HL-60 (cell line): ENCODE results near the gene POFUT1.

Experiments
- GABPA ChIP-seq: IDR thresholded peaks from 2 replicates; pipeline ENCODE4 v1.6.1; 2012; ENCODE audit warnings: low read depth
- POLR2AphosphoS5 ChIP-seq: IDR thresholded peaks from 2 replicates; pipeline ENCODE4 v1.6.1; 2012; ENCODE audit warnings: low read depth
- REST ChIP-seq: IDR thresholded peaks from 2 replicates; pipeline ENCODE4 v1.6.1; 2012; ENCODE audit warnings: low read depth; ENCODE audit not compliant: insufficient replicate concordance
- TF ChIP-seq, protein P1 (sequence below): IDR thresholded peaks from one replicate; pipeline ENCODE4 v1.5.1; 2011; ENCODE audit warnings: low read length, control low read depth, inconsistent platforms; ENCODE audit not compliant: insufficient read depth

DNA sequence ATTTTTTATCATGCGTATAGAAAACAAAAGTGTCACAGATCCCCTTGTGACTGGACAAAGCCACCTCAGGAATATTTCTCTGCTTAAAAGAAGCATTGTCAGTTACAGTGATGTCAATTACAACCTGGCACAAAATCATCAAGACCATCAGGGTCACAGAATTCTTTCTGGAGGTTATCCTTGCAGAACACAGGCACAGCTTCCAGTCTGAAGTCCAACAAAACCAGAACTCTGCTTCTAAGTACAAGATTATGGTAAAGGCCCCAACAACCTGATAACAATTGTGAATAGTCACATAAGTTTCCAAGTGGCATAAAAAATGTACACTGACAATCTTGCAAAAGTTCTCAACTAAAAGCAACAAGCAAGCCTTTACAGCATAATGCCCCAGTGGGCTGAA is 21.2 kb upstream of the POFUT1 start:
- TF ChIP-seq, protein P1, sequence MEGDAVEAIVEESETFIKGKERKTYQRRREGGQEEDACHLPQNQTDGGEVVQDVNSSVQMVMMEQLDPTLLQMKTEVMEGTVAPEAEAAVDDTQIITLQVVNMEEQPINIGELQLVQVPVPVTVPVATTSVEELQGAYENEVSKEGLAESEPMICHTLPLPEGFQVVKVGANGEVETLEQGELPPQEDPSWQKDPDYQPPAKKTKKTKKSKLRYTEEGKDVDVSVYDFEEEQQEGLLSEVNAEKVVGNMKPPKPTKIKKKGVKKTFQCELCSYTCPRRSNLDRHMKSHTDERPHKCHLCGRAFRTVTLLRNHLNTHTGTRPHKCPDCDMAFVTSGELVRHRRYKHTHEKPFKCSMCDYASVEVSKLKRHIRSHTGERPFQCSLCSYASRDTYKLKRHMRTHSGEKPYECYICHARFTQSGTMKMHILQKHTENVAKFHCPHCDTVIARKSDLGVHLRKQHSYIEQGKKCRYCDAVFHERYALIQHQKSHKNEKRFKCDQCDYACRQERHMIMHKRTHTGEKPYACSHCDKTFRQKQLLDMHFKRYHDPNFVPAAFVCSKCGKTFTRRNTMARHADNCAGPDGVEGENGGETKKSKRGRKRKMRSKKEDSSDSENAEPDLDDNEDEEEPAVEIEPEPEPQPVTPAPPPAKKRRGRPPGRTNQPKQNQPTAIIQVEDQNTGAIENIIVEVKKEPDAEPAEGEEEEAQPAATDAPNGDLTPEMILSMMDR: no peak
- TF ChIP-seq GABPA (no peak), REST (no peak), POLR2AphosphoS5 (no peak)
